ENCODE measurements around the gene PPM1M. TPM values are rescaled to one million over a fixed set of nuclear protein-coding genes. Genes with fewer than 3 reads are reported as not detected.

Gene PPM1M
- polyA plus RNA-seq, 1 of the 3 experiments (the other 2 are of a cell fraction): 19.2 TPM

DNA sequence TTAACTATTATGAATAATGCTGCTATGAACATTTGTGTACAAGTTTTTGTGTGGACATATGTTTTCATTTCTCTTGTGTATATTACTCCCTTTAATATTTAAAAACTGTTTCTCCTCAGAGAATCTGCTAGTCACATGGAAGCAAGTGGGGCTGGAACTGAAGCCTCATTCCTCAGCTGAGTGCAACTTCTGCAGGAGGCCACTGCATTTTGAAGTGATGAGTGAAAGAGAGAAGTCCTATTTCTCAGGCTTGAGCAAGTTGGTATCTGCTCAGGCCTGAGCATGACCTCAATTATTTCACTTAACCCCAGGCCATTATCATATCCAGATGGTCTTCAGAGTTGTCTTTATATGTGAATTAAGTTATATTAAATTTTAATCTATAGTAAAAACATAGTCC lies 31.7 kb upstream of the PPM1M start:
- ChIA-PET CTCF (interaction anchor here (1.1 to 16.1 kb wide), 3 partner anchors 8 to 30 kb away, joined by 3 to 257 read pairs (median 3); partner anchors contain the start of gene TWF2), POLR2A (no interaction called here)
- no peak for DNase-seq
- Histone ChIP-seq H3K9me3 (no peaks in the 10 kb centered on the region), H3K4me2 (no peak overlapping the region), H3K79me2 (ENCODE audit: insufficient read depth) (no peaks in the 10 kb centered on the region), H3K27me3 (ENCODE audit: insufficient read depth) (no peaks in the 10 kb centered on the region), H3F3A (replicated peaks; ENCODE audit: insufficient read depth) (peaks cover 15% of the 10 kb centered on the region), H3K4me3 (ENCODE audit: low read depth in 2 of 2, low read length in 1 of 2) (no peak overlapping the region), H3K27ac (ENCODE audit: low read depth in 2 of 2, low read length in 1 of 2) (no peak overlapping the region), H3K36me3 (replicated peaks in 1 of 2; ENCODE audit: control insufficient read depth in 1 of 2, insufficient read depth in 2 of 2, low read length in 1 of 2) (peaks cover 48 to 56% of the 10 kb centered on the region in 2 experiments), H2AFZ (ENCODE audit: low read depth) (no peak overlapping the region), H3K9ac (no peak overlapping the region), H3K4me1 (ENCODE audit: control insufficient read depth in 1 of 2, insufficient read depth in 2 of 2, low read depth in 1 of 2, low read length in 1 of 2) (peaks cover 10 to 19% of the 10 kb centered on the region in 2 experiments; a peak in 3 of 4 replicates), H4K20me1 (ENCODE audit: insufficient read depth) (no peaks in the 10 kb centered on the region), H3K9me2 (no peaks in the 10 kb centered on the region)
- no peak for TF ChIP-seq IRF3 (IDR thresholded peaks at IDR 0.05; ENCODE audit: low read depth, low read length)
- TF ChIP-seq TCF12 (IDR thresholded peaks at IDR 0.05): peak; percentile 7; the same call in 1 of the 2 replicates

- Histone ChIP-seq H3K36me3 (replicated peaks in 1 of 2; ENCODE audit: control insufficient read depth in 1 of 2, insufficient read depth in 2 of 2, low read length in 1 of 2) (peaks cover 38 to 48% of the 10 kb centered on the region in 2 experiments), H3K4me3 (ENCODE audit: low read depth in 2 of 2, low read length in 1 of 2) (no peak overlapping the region), H3K27me3 (ENCODE audit: insufficient read depth) (no peaks in the 10 kb centered on the region), H4K20me1 (ENCODE audit: insufficient read depth) (no peaks in the 10 kb centered on the region), H3K27ac (ENCODE audit: low read depth in 2 of 2, low read length in 1 of 2) (no peak overlapping the region), H3F3A (replicated peaks; ENCODE audit: insufficient read depth) (peaks cover 15% of the 10 kb centered on the region), H3K9me2 (no peaks in the 10 kb centered on the region), H3K4me1 (ENCODE audit: control insufficient read depth in 1 of 2, insufficient read depth in 2 of 2, low read depth in 1 of 2, low read length in 1 of 2) (peaks cover 10 to 19% of the 10 kb centered on the region in 2 experiments; a peak in 3 of 4 replicates), H2AFZ (ENCODE audit: low read depth) (no peak overlapping the region), H3K9me3 (no peaks in the 10 kb centered on the region), H3K9ac (no peak overlapping the region), H3K79me2 (ENCODE audit: insufficient read depth) (no peaks in the 10 kb centered on the region), H3K4me2 (no peak overlapping the region)
- ChIA-PET POLR2A (no interaction called here), CTCF (interaction anchor here (0.8 to 16.1 kb wide), 3 partner anchors 16 to 231 kb away, joined by 3 to 257 read pairs (median 4); partner anchors contain the start of gene TWF2)
- TF ChIP-seq JUND (IDR thresholded peaks at IDR 0.05): no peak
- TF ChIP-seq RAD21 (IDR thresholded peaks at IDR 0.05; ENCODE audit: low read length): no peak
- TF ChIP-seq RCOR1 (IDR thresholded peaks at IDR 0.05; ENCODE audit: low read length): no peak
- no peak for TF ChIP-seq TCF12 (IDR thresholded peaks at IDR 0.05)
- TF ChIP-seq, protein P1, sequence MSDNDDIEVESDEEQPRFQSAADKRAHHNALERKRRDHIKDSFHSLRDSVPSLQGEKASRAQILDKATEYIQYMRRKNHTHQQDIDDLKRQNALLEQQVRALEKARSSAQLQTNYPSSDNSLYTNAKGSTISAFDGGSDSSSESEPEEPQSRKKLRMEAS (IDR thresholded peaks at IDR 0.05; ENCODE audit: low read depth): no peak
- TF ChIP-seq USF1 (IDR thresholded peaks at IDR 0.05; ENCODE audit: borderline replicate concordance, low read depth): no peak
- TF ChIP-seq, protein P2, sequence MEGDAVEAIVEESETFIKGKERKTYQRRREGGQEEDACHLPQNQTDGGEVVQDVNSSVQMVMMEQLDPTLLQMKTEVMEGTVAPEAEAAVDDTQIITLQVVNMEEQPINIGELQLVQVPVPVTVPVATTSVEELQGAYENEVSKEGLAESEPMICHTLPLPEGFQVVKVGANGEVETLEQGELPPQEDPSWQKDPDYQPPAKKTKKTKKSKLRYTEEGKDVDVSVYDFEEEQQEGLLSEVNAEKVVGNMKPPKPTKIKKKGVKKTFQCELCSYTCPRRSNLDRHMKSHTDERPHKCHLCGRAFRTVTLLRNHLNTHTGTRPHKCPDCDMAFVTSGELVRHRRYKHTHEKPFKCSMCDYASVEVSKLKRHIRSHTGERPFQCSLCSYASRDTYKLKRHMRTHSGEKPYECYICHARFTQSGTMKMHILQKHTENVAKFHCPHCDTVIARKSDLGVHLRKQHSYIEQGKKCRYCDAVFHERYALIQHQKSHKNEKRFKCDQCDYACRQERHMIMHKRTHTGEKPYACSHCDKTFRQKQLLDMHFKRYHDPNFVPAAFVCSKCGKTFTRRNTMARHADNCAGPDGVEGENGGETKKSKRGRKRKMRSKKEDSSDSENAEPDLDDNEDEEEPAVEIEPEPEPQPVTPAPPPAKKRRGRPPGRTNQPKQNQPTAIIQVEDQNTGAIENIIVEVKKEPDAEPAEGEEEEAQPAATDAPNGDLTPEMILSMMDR (IDR thresholded peaks at IDR 0.05): no peak
- no peak for DNase-seq
- 97% methylated on average over 7 of the region's 7 CpGs for WGBS (ENCODE audit: low lambda C conversion rate)
Observed at GRCh38 chr3:52215351-52215750, 30.2 kb upstream of the PPM1M start.

All from SK-N-SH (cell line).